Neuronal stem cell (in vitro differentiated cells): ENCODE results near the gene RAD51B.

Source experiments
- DNase-seq: peaks from one replicate; pipeline ENCODE4 v3.0.0-alpha.2; 2013; ENCODE audit warnings: low spot score
- H2AFZ ChIP-seq: one replicate; pipeline ENCODE4 v1.6.1; 2013; ENCODE audit warnings: mild to moderate bottlenecking, low read length, inconsistent platforms
- H2AK5ac ChIP-seq: 2 replicates; pipeline ENCODE4 v1.6.1; 2013; ENCODE audit warnings: low read depth, mild to moderate bottlenecking, inconsistent platforms, low read length, moderate library complexity, mixed read lengths
- H2BK120ac ChIP-seq: 2 replicates; pipeline ENCODE4 v1.6.1; 2013; ENCODE audit warnings: low read depth, mild to moderate bottlenecking, inconsistent platforms, low read length, moderate library complexity, mixed read lengths
- H2BK12ac ChIP-seq: one replicate; pipeline ENCODE4 v1.6.1; 2013; ENCODE audit warnings: low read length, inconsistent platforms
- H2BK15ac ChIP-seq: 2 replicates; pipeline ENCODE4 v1.6.1; 2013; ENCODE audit warnings: mild to moderate bottlenecking, low read length, inconsistent platforms, mixed read lengths
- H2BK5ac ChIP-seq: one replicate; pipeline ENCODE4 v1.6.1; 2013; ENCODE audit warnings: inconsistent platforms, mild to moderate bottlenecking, low read length, moderate library complexity
- H3K14ac ChIP-seq: one replicate; pipeline ENCODE4 v1.6.1; 2013; ENCODE audit warnings: low read length, inconsistent platforms
- H3K18ac ChIP-seq: 2 replicates; pipeline ENCODE4 v1.6.1; 2013; ENCODE audit warnings: low read length, inconsistent platforms
- H3K23ac ChIP-seq: 2 replicates; pipeline ENCODE4 v1.6.1; 2013; ENCODE audit warnings: low read depth, mild to moderate bottlenecking, mixed read lengths, low read length, inconsistent platforms; ENCODE audit not compliant: poor library complexity
- H3K27ac ChIP-seq: replicated peaks from 3 replicates; pipeline ENCODE4 v1.5.1; 2013; ENCODE audit warnings: low read length, inconsistent platforms
- H3K27me3 ChIP-seq, 3 experiments: 2 replicates each; pipeline ENCODE4 v1.6.1; 2013; ENCODE audit warnings: low read length in 3 of 3, mild to moderate bottlenecking in 2 of 3, inconsistent platforms in 1 of 3, low read depth in 1 of 3, mixed read lengths in 1 of 3, moderate library complexity in 1 of 3; ENCODE audit not compliant: control insufficient read depth in 3 of 3, insufficient read depth in 3 of 3
- H3K36me3 ChIP-seq, 2 donors: replicated peaks in 1 of 2; 2 replicates each; pipeline ENCODE4 v1.6.1; 2013; ENCODE audit warnings: low read length in 2 of 2; ENCODE audit not compliant: control insufficient read depth in 2 of 2, insufficient read depth in 2 of 2
- H3K4ac ChIP-seq: 2 replicates; pipeline ENCODE4 v1.6.1; 2013; ENCODE audit warnings: inconsistent platforms, mild to moderate bottlenecking, low read length, moderate library complexity
- H3K4me1 ChIP-seq, 2 donors: 1 replicate in 1 of 2; 2 replicates in 1 of 2; pipeline ENCODE4 v1.6.1; 2013; ENCODE audit warnings: low read length in 2 of 2, low read depth in 1 of 2; ENCODE audit not compliant: control insufficient read depth in 2 of 2, insufficient read depth in 1 of 2
- H3K4me2 ChIP-seq: one replicate; pipeline ENCODE4 v1.6.1; 2013; ENCODE audit warnings: mild to moderate bottlenecking, low read length, inconsistent platforms; ENCODE audit not compliant: insufficient read depth, poor library complexity, severe bottlenecking
- H3K4me3 ChIP-seq, 2 donors: 2 replicates each; pipeline ENCODE4 v1.5.1; 2013; ENCODE audit warnings: low read length in 2 of 2, mild to moderate bottlenecking in 2 of 2, inconsistent platforms in 1 of 2, moderate library complexity in 1 of 2
- H3K79me1 ChIP-seq: one replicate; pipeline ENCODE4 v1.6.1; 2013; ENCODE audit warnings: low read depth, mild to moderate bottlenecking, inconsistent platforms, low read length, moderate library complexity
- H3K9ac ChIP-seq: one replicate; pipeline ENCODE4 v1.6.1; 2013; ENCODE audit warnings: mild to moderate bottlenecking, low read depth, low read length, inconsistent platforms; ENCODE audit not compliant: poor library complexity
- H3K9me3 ChIP-seq, 2 donors: replicated peaks in 1 of 2; 2 replicates each; pipeline versions ENCODE3 to v1.6.1; 2013; ENCODE audit warnings: low read length in 2 of 2, mild to moderate bottlenecking in 2 of 2, inconsistent platforms in 1 of 2, low read depth in 1 of 2, mixed read lengths in 1 of 2, moderate library complexity in 1 of 2; ENCODE audit not compliant: control insufficient read depth in 2 of 2, insufficient read depth in 1 of 2
- H4K8ac ChIP-seq: one replicate; pipeline ENCODE4 v1.6.1; 2013; ENCODE audit warnings: low read depth, mild to moderate bottlenecking, inconsistent platforms, low read length, moderate library complexity
- H4K91ac ChIP-seq: one replicate; pipeline ENCODE4 v1.6.1; 2013; ENCODE audit warnings: low read length, low read depth, mild to moderate bottlenecking, inconsistent platforms; ENCODE audit not compliant: poor library complexity
- WGBS, 2 donors: extraction: QIAGEN DNeasy Blood & Tissue Kit; methylation state at CpG; one replicate each; pipeline ENCODE4 v1.1.7; 2013; ENCODE audit warnings: missing lambda C conversion rate in 2 of 2, mixed read lengths in 1 of 2; ENCODE audit not compliant: insufficient read length in 2 of 2, insufficient replicate concordance in 1 of 2; ENCODE audit errors: extremely low coverage in 2 of 2; 5-methylcytosine and 5-hydroxymethylcytosine counted together

The RAD51B gene

GRCh38 chr14:68372368-68372767 is 552.8 kb downstream of the RAD51B start:
- Histone ChIP-seq H3K9me3 (no peaks in the 10 kb centered on the region), H2BK12ac (no peak overlapping the region), H3K36me3 (no peaks in the 10 kb centered on the region), H3K27ac (no peak overlapping the region), H3K23ac (no peak overlapping the region), H4K8ac (no peak overlapping the region), H3K14ac (no peak overlapping the region), H2BK120ac (no peak overlapping the region), H3K27me3 (no peaks in the 10 kb centered on the region), H3K4me2 (no peak overlapping the region), H2BK5ac (no peak overlapping the region), H3K79me1 (no peaks in the 10 kb centered on the region), H2AFZ (no peak overlapping the region), H2AK5ac (no peak overlapping the region), H3K4me1 (peaks cover 7 to 8% of the 10 kb centered on the region in 2 donors), H3K9ac (no peak overlapping the region), H2BK15ac (no peak overlapping the region), H3K18ac (no peak overlapping the region), H4K91ac (no peak overlapping the region), H3K4ac (no peak overlapping the region), H3K4me3 (no peak overlapping the region)
- 100% methylated on average over 1 of the region's 2 CpGs; no CpG with 5 or more reads in 1 of the 2 donors for WGBS, 2 donors
- DNase-seq = no peak

GRCh38 chr14:68373124-68373646 is 553.6 kb downstream of the RAD51B start:
- H3K27ac ChIP-seq = no peak overlapping the region
- H3K9me3 ChIP-seq = no peaks in the 10 kb centered on the region
- no peak overlapping the region for H4K91ac ChIP-seq
- no peak overlapping the region for H3K23ac ChIP-seq
- no peak overlapping the region for H3K4me2 ChIP-seq
- whole genome bisulfite sequencing, 2 donors = no CpG with 5 or more reads among the region's 2 CpGs
- no peak overlapping the region for H2AK5ac ChIP-seq
- H3K4ac ChIP-seq = no peak overlapping the region
- H2BK12ac ChIP-seq = no peak overlapping the region
- no peak overlapping the region for H4K8ac ChIP-seq
- no peak overlapping the region for H3K18ac ChIP-seq
- H3K27me3 ChIP-seq = no peaks in the 10 kb centered on the region
- no peak overlapping the region for H2BK15ac ChIP-seq
- H2BK5ac ChIP-seq = no peak overlapping the region
- H3K14ac ChIP-seq = no peak overlapping the region
- no peak overlapping the region for H3K9ac ChIP-seq
- no peaks in the 10 kb centered on the region for H3K36me3 ChIP-seq
- peaks cover 10% of the 10 kb centered on the region in 2 donors for H3K4me1 ChIP-seq
- H3K4me3 ChIP-seq = no peak overlapping the region
- H3K79me1 ChIP-seq = no peaks in the 10 kb centered on the region
- H2BK120ac ChIP-seq = no peak overlapping the region
- DNase-seq = no peak
- H2AFZ ChIP-seq = no peak overlapping the region

- DNase-seq = no peak
- Histone ChIP-seq H3K4me1 (peaks cover 10% of the 10 kb centered on the region in 2 donors), H3K27ac (no peak overlapping the region), H3K27me3 (no peaks in the 10 kb centered on the region), H2AFZ (no peak overlapping the region), H2BK12ac (no peak overlapping the region), H2BK120ac (no peak overlapping the region), H2BK15ac (no peak overlapping the region), H3K79me1 (no peaks in the 10 kb centered on the region), H3K23ac (no peak overlapping the region), H3K18ac (no peak overlapping the region), H3K4me3 (no peak overlapping the region), H4K8ac (no peak overlapping the region), H3K4ac (no peak overlapping the region), H3K4me2 (no peak overlapping the region), H2BK5ac (no peak overlapping the region), H3K14ac (no peak overlapping the region), H4K91ac (no peak overlapping the region), H3K36me3 (no peaks in the 10 kb centered on the region), H3K9me3 (no peaks in the 10 kb centered on the region), H2AK5ac (no peak overlapping the region), H3K9ac (no peak overlapping the region)
- no CpG with 5 or more reads among the region's 2 CpGs for WGBS, 2 donors
These were observed 554.4 kb downstream of the RAD51B start for GRCh38 chr14:68373847-68374444.

GRCh38 chr14:68374682-68375081 is 555.1 kb downstream of the RAD51B start:
- Histone ChIP-seq H3K27ac (no peak overlapping the region), H3K23ac (no peak overlapping the region), H3K79me1 (no peaks in the 10 kb centered on the region), H3K36me3 (no peaks in the 10 kb centered on the region), H3K9me3 (no peaks in the 10 kb centered on the region), H3K9ac (no peak overlapping the region), H2BK12ac (no peak overlapping the region), H3K4me1 (peaks cover 10% of the 10 kb centered on the region in 2 donors), H4K91ac (no peak overlapping the region), H2AFZ (no peak overlapping the region), H3K27me3 (no peaks in the 10 kb centered on the region), H2BK15ac (no peak overlapping the region), H3K4me2 (no peak overlapping the region), H2BK5ac (no peak overlapping the region), H3K4me3 (no peak overlapping the region), H3K14ac (no peak overlapping the region), H2BK120ac (no peak overlapping the region), H4K8ac (no peak overlapping the region), H2AK5ac (no peak overlapping the region), H3K4ac (no peak overlapping the region), H3K18ac (no peak overlapping the region)
- no CpG with 5 or more reads among the region's 7 CpGs for WGBS, 2 donors
- DNase-seq = no peak
